Ishikawa (cell line): ENCODE data around the gene TRIM67.

Experiments used
- CEBPB ChIP-seq: IDR thresholded peaks from 2 replicates; pipeline ENCODE4 v1.6.1; 2012
- CREB1 ChIP-seq: IDR thresholded peaks from 2 replicates; pipeline ENCODE4 v1.6.1; 2012; ENCODE audit warnings: low read depth
- EGR1 ChIP-seq: IDR thresholded peaks from 2 replicates; pipeline ENCODE4 v1.6.1; 2012
- EP300 ChIP-seq: IDR thresholded peaks from 2 replicates; pipeline ENCODE4 v1.6.1; 2012; ENCODE audit warnings: borderline replicate concordance
- FOXM1 ChIP-seq: IDR thresholded peaks from 2 replicates; pipeline ENCODE4 v1.6.1; 2012; ENCODE audit warnings: low read depth, borderline replicate concordance
- MAX ChIP-seq: IDR thresholded peaks from 2 replicates; pipeline ENCODE4 v1.6.1; 2012
- NFIC ChIP-seq: IDR thresholded peaks from 2 replicates; pipeline ENCODE4 v1.6.1; 2012
- RAD21 ChIP-seq: IDR thresholded peaks from 2 replicates; pipeline ENCODE4 v1.6.1; 2012; ENCODE audit warnings: low read depth
- TAF1 ChIP-seq: IDR thresholded peaks from 2 replicates; pipeline ENCODE4 v1.6.1; 2012; ENCODE audit warnings: low read depth, mild to moderate bottlenecking
- TCF12 ChIP-seq: IDR thresholded peaks from 2 replicates; pipeline ENCODE4 v1.6.1; 2012; ENCODE audit warnings: low read depth
- TEAD4 ChIP-seq: IDR thresholded peaks from 2 replicates; pipeline ENCODE4 v1.6.1; 2012
- YY1 ChIP-seq: IDR thresholded peaks from 2 replicates; pipeline ENCODE4 v1.6.1; 2012; ENCODE audit warnings: low read depth
- ZBTB7A ChIP-seq: IDR thresholded peaks from 2 replicates; pipeline ENCODE4 v1.6.1; 2012; ENCODE audit warnings: low read depth
- TF ChIP-seq, protein P1 (sequence below): IDR thresholded peaks from 2 replicates; pipeline ENCODE4 v1.6.1; 2012; ENCODE audit warnings: low read depth, mild to moderate bottlenecking
- TF ChIP-seq, protein P2 (sequence below): IDR thresholded peaks from 2 replicates; pipeline ENCODE4 v1.6.1; 2012

TRIM67 gene

DNA sequence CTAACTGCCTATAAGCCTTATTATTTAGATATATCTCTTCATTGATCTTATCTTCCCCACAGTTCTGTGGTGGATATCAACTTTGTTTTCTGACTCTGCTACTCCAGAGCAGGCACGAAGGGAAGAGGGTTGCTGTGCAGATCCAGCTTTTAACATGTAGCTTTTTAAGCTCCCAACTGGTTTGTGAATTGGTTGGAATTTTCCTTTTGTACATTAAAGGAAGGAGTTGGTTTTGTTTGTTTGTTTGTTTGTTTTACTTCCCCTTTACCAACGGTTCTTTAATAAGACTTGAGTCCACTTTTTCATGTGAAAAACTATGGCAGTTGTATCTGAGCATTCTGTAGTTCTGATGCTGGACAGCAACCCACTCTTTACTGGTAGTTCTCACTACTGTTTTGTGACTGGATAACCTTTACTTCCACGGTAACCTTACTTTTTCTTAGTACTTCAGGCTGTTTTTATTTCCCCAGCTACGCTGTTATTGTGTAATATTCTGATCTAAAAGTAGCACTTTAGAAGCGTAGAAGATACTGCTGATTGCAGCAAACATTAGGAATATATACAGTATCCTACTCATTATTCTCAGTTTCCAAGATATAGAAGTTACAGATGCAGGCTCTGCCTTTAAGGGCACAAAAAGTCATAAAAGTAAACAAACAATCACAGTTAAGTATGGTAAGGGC, 80.8 kb downstream of the TRIM67 start:
- TF ChIP-seq, protein P1, sequence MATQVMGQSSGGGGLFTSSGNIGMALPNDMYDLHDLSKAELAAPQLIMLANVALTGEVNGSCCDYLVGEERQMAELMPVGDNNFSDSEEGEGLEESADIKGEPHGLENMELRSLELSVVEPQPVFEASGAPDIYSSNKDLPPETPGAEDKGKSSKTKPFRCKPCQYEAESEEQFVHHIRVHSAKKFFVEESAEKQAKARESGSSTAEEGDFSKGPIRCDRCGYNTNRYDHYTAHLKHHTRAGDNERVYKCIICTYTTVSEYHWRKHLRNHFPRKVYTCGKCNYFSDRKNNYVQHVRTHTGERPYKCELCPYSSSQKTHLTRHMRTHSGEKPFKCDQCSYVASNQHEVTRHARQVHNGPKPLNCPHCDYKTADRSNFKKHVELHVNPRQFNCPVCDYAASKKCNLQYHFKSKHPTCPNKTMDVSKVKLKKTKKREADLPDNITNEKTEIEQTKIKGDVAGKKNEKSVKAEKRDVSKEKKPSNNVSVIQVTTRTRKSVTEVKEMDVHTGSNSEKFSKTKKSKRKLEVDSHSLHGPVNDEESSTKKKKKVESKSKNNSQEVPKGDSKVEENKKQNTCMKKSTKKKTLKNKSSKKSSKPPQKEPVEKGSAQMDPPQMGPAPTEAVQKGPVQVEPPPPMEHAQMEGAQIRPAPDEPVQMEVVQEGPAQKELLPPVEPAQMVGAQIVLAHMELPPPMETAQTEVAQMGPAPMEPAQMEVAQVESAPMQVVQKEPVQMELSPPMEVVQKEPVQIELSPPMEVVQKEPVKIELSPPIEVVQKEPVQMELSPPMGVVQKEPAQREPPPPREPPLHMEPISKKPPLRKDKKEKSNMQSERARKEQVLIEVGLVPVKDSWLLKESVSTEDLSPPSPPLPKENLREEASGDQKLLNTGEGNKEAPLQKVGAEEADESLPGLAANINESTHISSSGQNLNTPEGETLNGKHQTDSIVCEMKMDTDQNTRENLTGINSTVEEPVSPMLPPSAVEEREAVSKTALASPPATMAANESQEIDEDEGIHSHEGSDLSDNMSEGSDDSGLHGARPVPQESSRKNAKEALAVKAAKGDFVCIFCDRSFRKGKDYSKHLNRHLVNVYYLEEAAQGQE = peak; percentile 67; the same call in 1 of the 2 replicates
- no peak for TF ChIP-seq TAF1

DNA sequence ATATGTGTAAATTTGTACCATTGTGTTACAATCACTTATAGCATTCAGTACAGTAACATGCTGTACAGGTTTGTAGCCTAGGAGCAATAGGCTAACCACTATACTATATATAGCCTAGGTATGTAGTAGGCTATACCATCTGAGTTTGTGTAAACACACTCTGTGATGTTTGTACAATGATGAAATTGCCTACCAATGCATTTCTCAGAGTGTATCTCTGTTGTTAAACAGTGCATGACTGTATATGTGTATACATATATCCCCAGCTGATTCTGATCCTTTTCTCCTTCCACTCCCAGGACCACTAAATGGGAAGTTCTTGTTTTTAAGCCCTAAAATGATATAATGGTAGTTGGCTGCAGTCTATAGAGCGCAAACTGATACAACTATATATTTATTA, 86.9 kb downstream of the TRIM67 start:
- TF ChIP-seq TAF1 = no peak
- TF ChIP-seq CEBPB = no peak
- TF ChIP-seq CREB1 = no peak
- no peak for TF ChIP-seq YY1
- no peak for TF ChIP-seq ZBTB7A
- TF ChIP-seq NFIC = no peak
- no peak for TF ChIP-seq EGR1
- no peak for TF ChIP-seq TCF12
- no peak for TF ChIP-seq FOXM1
- no peak for TF ChIP-seq EP300
- no peak for TF ChIP-seq MAX
- TF ChIP-seq, protein P2, sequence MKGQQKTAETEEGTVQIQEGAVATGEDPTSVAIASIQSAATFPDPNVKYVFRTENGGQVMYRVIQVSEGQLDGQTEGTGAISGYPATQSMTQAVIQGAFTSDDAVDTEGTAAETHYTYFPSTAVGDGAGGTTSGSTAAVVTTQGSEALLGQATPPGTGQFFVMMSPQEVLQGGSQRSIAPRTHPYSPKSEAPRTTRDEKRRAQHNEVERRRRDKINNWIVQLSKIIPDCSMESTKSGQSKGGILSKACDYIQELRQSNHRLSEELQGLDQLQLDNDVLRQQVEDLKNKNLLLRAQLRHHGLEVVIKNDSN = no peak
- TF ChIP-seq, protein P1 = no peak
- no peak for TF ChIP-seq RAD21
- no peak for TF ChIP-seq TEAD4

DNA sequence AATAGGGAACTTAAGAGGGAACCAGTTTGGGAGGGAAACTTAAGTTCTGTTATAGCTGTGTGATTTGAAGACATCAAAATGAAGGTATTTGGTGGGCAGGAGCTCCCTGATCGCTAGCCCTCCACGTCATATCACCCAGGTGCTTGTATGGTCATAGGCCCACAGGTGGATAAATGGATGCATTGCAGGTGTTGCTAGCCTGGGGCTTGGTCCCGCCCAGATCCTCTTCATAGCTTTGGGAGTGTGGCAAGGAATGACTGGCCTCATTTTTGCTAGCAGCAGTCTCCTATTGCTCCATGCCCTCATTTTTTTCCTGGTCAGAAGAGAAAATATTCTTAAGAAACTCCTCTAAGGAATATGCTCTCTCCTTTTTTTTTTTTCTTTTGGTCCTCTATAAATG, 90.5 kb downstream of the TRIM67 start:
- TF ChIP-seq TEAD4 (no peak), YY1 (no peak), EP300 (no peak), FOXM1 (no peak), MAX (no peak), TAF1 (no peak), CREB1 (no peak), ZBTB7A (no peak), NFIC (no peak), EGR1 (no peak), TCF12 (no peak), CEBPB (no peak), RAD21 (no peak)
- TF ChIP-seq, protein P1 = no peak
- TF ChIP-seq, protein P2 = no peak

DNA sequence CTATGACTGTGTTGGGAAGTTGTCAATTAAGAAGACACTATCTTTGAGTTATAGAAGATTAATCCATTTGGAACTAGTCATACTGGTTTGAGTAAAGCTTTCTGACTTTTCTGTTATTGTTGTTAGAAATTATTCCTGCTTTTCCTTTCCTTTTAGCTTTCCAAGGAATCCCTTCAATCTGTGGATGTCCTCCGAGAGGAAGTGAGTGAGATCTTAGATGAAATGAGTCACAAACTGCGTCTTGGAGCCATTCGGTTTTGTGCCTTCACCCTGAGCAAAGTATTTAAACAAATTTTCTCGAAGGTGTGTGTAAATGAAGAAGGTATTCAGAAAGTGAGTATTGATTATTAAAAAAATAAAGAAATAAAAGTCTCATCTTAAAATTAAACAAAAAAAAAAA, 98.5 kb downstream of the TRIM67 start:
- TF ChIP-seq TAF1 (no peak), MAX (no peak), CEBPB (no peak), ZBTB7A (no peak), YY1 (no peak), TCF12 (no peak), EP300 (no peak), CREB1 (no peak), EGR1 (no peak), RAD21 (no peak), FOXM1 (no peak), TEAD4 (no peak), NFIC (no peak)
- TF ChIP-seq, protein P1 = no peak
- TF ChIP-seq, protein P2 = no peak
